ENCODE data around the gene STAM2.
"Not testable (repeated sequence)": the region's sequence is repeated elsewhere in the genome, so short reads cannot be mapped to it uniquely, and the experiment has no call there.

Gene STAM2

GRCh38 chr2:152114366-152114765, 61.2 kb downstream of the STAM2 start:
- Histone ChIP-seq H3K27me3 (ENCODE audit: low read depth) (no peaks in the 10 kb centered on the region), H3K9me3 (no peaks in the 10 kb centered on the region), H3K4me1 (peaks cover 5% of the 10 kb centered on the region), H3K4me3 (no peak overlapping the region), H3K36me3 (replicated peaks) (no peaks in the 10 kb centered on the region)
- DNase-seq (ENCODE audit: low spot score in 2 of 2) = no peak
- in situ Hi-C loops (cut with MboI; ENCODE audit: low sequenced_read_pairs) = no loop called here

- H3K4me1 ChIP-seq; H3K4me3 ChIP-seq; H3K27me3 ChIP-seq (ENCODE audit: low read depth); H3K9me3 ChIP-seq; H3K36me3 ChIP-seq (replicated peaks); DNase-seq (ENCODE audit: low spot score in 2 of 2); in situ Hi-C loops (cut with MboI; ENCODE audit: low sequenced_read_pairs): not testable (repeated sequence)
Measured at GRCh38 chr2:152107140-152107539, 68.4 kb downstream of the STAM2 start.

GRCh38 chr2:152106464-152106863, 69.1 kb downstream of the STAM2 start:
- Histone ChIP-seq H3K4me1 (no peaks in the 10 kb centered on the region), H3K27me3 (ENCODE audit: low read depth) (peaks cover 6% of the 10 kb centered on the region), H3K36me3 (replicated peaks) (no peaks in the 10 kb centered on the region), H3K4me3 (no peak overlapping the region), H3K9me3 (no peaks in the 10 kb centered on the region)
- DNase-seq (ENCODE audit: low spot score in 2 of 2) = no peak
- in situ Hi-C loops (cut with MboI; ENCODE audit: low sequenced_read_pairs) = no loop called here

GRCh38 chr2:152103271-152103670, 72.3 kb downstream of the STAM2 start:
- peaks cover 12% of the 10 kb centered on the region for H3K27me3 ChIP-seq (ENCODE audit: low read depth)
- no peaks in the 10 kb centered on the region for H3K9me3 ChIP-seq
- no peaks in the 10 kb centered on the region for H3K36me3 ChIP-seq (replicated peaks)
- DNase-seq (ENCODE audit: low spot score in 2 of 2) = no peak
- in situ Hi-C loops (cut with MboI; ENCODE audit: low sequenced_read_pairs) = no loop called here
- H3K4me3 ChIP-seq = no peak overlapping the region
- peaks cover 6% of the 10 kb centered on the region for H3K4me1 ChIP-seq

GRCh38 chr2:152100961-152101360, 74.6 kb downstream of the STAM2 start:
- peaks cover 12% of the 10 kb centered on the region for H3K4me1 ChIP-seq
- H3K27me3 ChIP-seq (ENCODE audit: low read depth) = 0 out of 2 replicates have a peak, but pooled peaks cover 6% of the 10 kb centered on the region
- no peak for DNase-seq (ENCODE audit: low spot score in 2 of 2)
- no peaks in the 10 kb centered on the region for H3K36me3 ChIP-seq (replicated peaks)
- in situ Hi-C loops (cut with MboI; ENCODE audit: low sequenced_read_pairs) = no loop called here
- H3K4me3 ChIP-seq = no peak overlapping the region
- H3K9me3 ChIP-seq = no peaks in the 10 kb centered on the region

- Histone ChIP-seq H3K36me3 (replicated peaks) (no peaks in the 10 kb centered on the region), H3K9me3 (no peaks in the 10 kb centered on the region), H3K27me3 (ENCODE audit: low read depth) (0 out of 2 replicates have a peak, but pooled peaks cover 6% of the 10 kb centered on the region), H3K4me3 (peak overlapping the region; percentile 51), H3K4me1 (peaks cover 12% of the 10 kb centered on the region)
- in situ Hi-C loops (cut with MboI; ENCODE audit: low sequenced_read_pairs) = no loop called here
- peak; percentile 29 to 57 for DNase-seq (ENCODE audit: low spot score in 2 of 2)
Measured at GRCh38 chr2:152099367-152100050, 76.1 kb downstream of the STAM2 start.

- DNase-seq (ENCODE audit: low spot score in 2 of 2) = peak; percentile 28 to 74
- Histone ChIP-seq H3K36me3 (replicated peaks) (no peaks in the 10 kb centered on the region), H3K4me3 (peak within 1 kb of the TSS; percentile 51), H3K9me3 (no peaks in the 10 kb centered on the region), H3K27me3 (ENCODE audit: low read depth) (0 out of 2 replicates have a peak, but pooled peaks cover 6% of the 10 kb centered on the region), H3K4me1 (peaks cover 12% of the 10 kb centered on the region)
- in situ Hi-C loops (cut with MboI; ENCODE audit: low sequenced_read_pairs) = no loop called here
Measured at GRCh38 chr2:152098496-152099366, 76.8 kb downstream of the STAM2 start, which contains the start of gene CACNB4. TSS of gene CACNB4 (minus strand) at chr2:152099044.

GRCh38 chr2:152097801-152098495, 77.6 kb downstream of the STAM2 start:
- Histone ChIP-seq H3K4me3 (peak overlapping the region; percentile 51), H3K27me3 (ENCODE audit: low read depth) (0 out of 2 replicates have a peak, but pooled peaks cover 6% of the 10 kb centered on the region), H3K9me3 (no peaks in the 10 kb centered on the region), H3K4me1 (peaks cover 12% of the 10 kb centered on the region), H3K36me3 (replicated peaks) (no peaks in the 10 kb centered on the region)
- in situ Hi-C loops (cut with MboI; ENCODE audit: low sequenced_read_pairs) = no loop called here
- DNase-seq (ENCODE audit: low spot score in 2 of 2) = peak; percentile 49 to 59

- in situ Hi-C loops (cut with MboI; ENCODE audit: low sequenced_read_pairs) = no loop called here
- Histone ChIP-seq H3K4me3 (peak overlapping the region; percentile 51), H3K36me3 (replicated peaks) (no peaks in the 10 kb centered on the region), H3K27me3 (ENCODE audit: low read depth) (0 out of 2 replicates have a peak, but pooled peaks cover 6% of the 10 kb centered on the region), H3K9me3 (no peaks in the 10 kb centered on the region), H3K4me1 (peaks cover 12% of the 10 kb centered on the region)
- peak in 1 of 2 experiments; percentile 22 for DNase-seq (ENCODE audit: low spot score in 2 of 2)
Measured at GRCh38 chr2:152097290-152097800, 78.2 kb downstream of the STAM2 start.

GRCh38 chr2:152095146-152095545, 80.4 kb downstream of the STAM2 start:
- Histone ChIP-seq H3K4me3 (no peak overlapping the region), H3K36me3 (replicated peaks) (no peaks in the 10 kb centered on the region), H3K4me1 (peaks cover 12% of the 10 kb centered on the region), H3K9me3 (no peaks in the 10 kb centered on the region), H3K27me3 (ENCODE audit: low read depth) (0 out of 2 replicates have a peak, but pooled peaks cover 4% of the 10 kb centered on the region)
- DNase-seq (ENCODE audit: low spot score in 2 of 2) = no peak
- in situ Hi-C loops (cut with MboI; ENCODE audit: low sequenced_read_pairs) = no loop called here

GRCh38 chr2:152094014-152094413, 81.5 kb downstream of the STAM2 start:
- DNase-seq (ENCODE audit: low spot score in 2 of 2) = no peak
- H3K27me3 ChIP-seq (ENCODE audit: low read depth) = no peaks in the 10 kb centered on the region
- H3K4me1 ChIP-seq = peaks cover 6% of the 10 kb centered on the region
- in situ Hi-C loops (cut with MboI; ENCODE audit: low sequenced_read_pairs) = no loop called here
- H3K9me3 ChIP-seq = no peaks in the 10 kb centered on the region
- H3K4me3 ChIP-seq = no peak overlapping the region
- H3K36me3 ChIP-seq (replicated peaks) = no peaks in the 10 kb centered on the region

GRCh38 chr2:152093464-152093863, 82.1 kb downstream of the STAM2 start:
- Histone ChIP-seq H3K4me1 (peaks cover 6% of the 10 kb centered on the region), H3K9me3 (no peaks in the 10 kb centered on the region), H3K27me3 (ENCODE audit: low read depth) (no peaks in the 10 kb centered on the region), H3K4me3 (no peak overlapping the region), H3K36me3 (replicated peaks) (no peaks in the 10 kb centered on the region)
- DNase-seq (ENCODE audit: low spot score in 2 of 2) = no peak
- in situ Hi-C loops (cut with MboI; ENCODE audit: low sequenced_read_pairs) = no loop called here

GRCh38 chr2:152092095-152092494, 83.5 kb downstream of the STAM2 start:
- DNase-seq (ENCODE audit: low spot score in 2 of 2) = no peak
- no peaks in the 10 kb centered on the region for H3K27me3 ChIP-seq (ENCODE audit: low read depth)
- H3K9me3 ChIP-seq = no peaks in the 10 kb centered on the region
- in situ Hi-C loops (cut with MboI; ENCODE audit: low sequenced_read_pairs) = no loop called here
- peaks cover 3% of the 10 kb centered on the region for H3K4me1 ChIP-seq
- no peaks in the 10 kb centered on the region for H3K36me3 ChIP-seq (replicated peaks)
- no peak overlapping the region for H3K4me3 ChIP-seq

Measured in HAP-1 (cell line).